ENCODE results near the gene SUSD4. TPM values are rescaled to one million over a fixed set of nuclear protein-coding genes. Genes with fewer than 3 reads are reported as not detected.

Gene SUSD4
- total and polyA plus RNA-seq, 2 experiments from 2014 or later = 5.6 to 8.3 TPM

- no peaks in the 10 kb centered on the region for H3K36me3 ChIP-seq (replicated peaks; ENCODE audit: insufficient read depth, low read depth)
- no peaks in the 10 kb centered on the region for H4K20me1 ChIP-seq (ENCODE audit: insufficient read depth, poor library complexity, severe bottlenecking)
- H3K9me2 ChIP-seq (replicated peaks; ENCODE audit: insufficient read depth) = no peaks in the 10 kb centered on the region
- no peak overlapping the region for H2AFZ ChIP-seq
- no peak overlapping the region for H3K27ac ChIP-seq
- H3K4me2 ChIP-seq = peak overlapping the region; percentile 11
- no peaks in the 10 kb centered on the region for H3K79me2 ChIP-seq
- no peak for DNase-seq (ENCODE audit: low spot score)
- no peak for TF ChIP-seq EZH2phosphoT487 (IDR thresholded peaks at IDR 0.05; ENCODE audit: low read depth, severe bottlenecking, unreplicated experiment)
- no peak for TF ChIP-seq CTCF (IDR thresholded peaks at IDR 0.05; ENCODE audit: poor library complexity)
- TF ChIP-seq EZH2 (IDR thresholded peaks at IDR 0.05; ENCODE audit: borderline replicate concordance) = no peak
- 70% methylated on average over 6 of the region's 6 CpGs for WGBS (ENCODE audit: low lambda C conversion rate, missing lambda C conversion rate)
- H3K4me3 ChIP-seq = no peak overlapping the region
- H3K27me3 ChIP-seq = no peaks in the 10 kb centered on the region
- H3K9me3 ChIP-seq (ENCODE audit: low read depth) = no peaks in the 10 kb centered on the region
- H3K4me1 ChIP-seq (ENCODE audit: insufficient read depth) = peaks cover 16% of the 10 kb centered on the region
Observed at GRCh38 chr1:223344491-223344890, 19.5 kb downstream of the SUSD4 start.

- no peaks in the 10 kb centered on the region for H3K9me3 ChIP-seq (ENCODE audit: low read depth)
- H2AFZ ChIP-seq = no peak overlapping the region
- no peak overlapping the region for H3K27ac ChIP-seq
- 53% methylated on average over 3 of the region's 3 CpGs for WGBS (ENCODE audit: low lambda C conversion rate, missing lambda C conversion rate)
- H3K4me1 ChIP-seq (ENCODE audit: insufficient read depth) = peaks cover 16% of the 10 kb centered on the region
- no peaks in the 10 kb centered on the region for H3K9me2 ChIP-seq (replicated peaks; ENCODE audit: insufficient read depth)
- H3K4me3 ChIP-seq = no peak overlapping the region
- DNase-seq (ENCODE audit: low spot score) = no peak
- no peaks in the 10 kb centered on the region for H4K20me1 ChIP-seq (ENCODE audit: insufficient read depth, poor library complexity, severe bottlenecking)
- TF ChIP-seq EZH2phosphoT487 (IDR thresholded peaks at IDR 0.05; ENCODE audit: low read depth, severe bottlenecking, unreplicated experiment) (no peak), EZH2 (IDR thresholded peaks at IDR 0.05; ENCODE audit: borderline replicate concordance) (no peak), CTCF (IDR thresholded peaks at IDR 0.05; ENCODE audit: poor library complexity) (no peak)
- no peaks in the 10 kb centered on the region for H3K27me3 ChIP-seq
- H3K79me2 ChIP-seq = no peaks in the 10 kb centered on the region
- H3K4me2 ChIP-seq = no peak overlapping the region
- no peaks in the 10 kb centered on the region for H3K36me3 ChIP-seq (replicated peaks; ENCODE audit: insufficient read depth, low read depth)
Observed at GRCh38 chr1:223343692-223344091, 20.3 kb downstream of the SUSD4 start.

- no peak overlapping the region for H3K4me2 ChIP-seq
- H3K27ac ChIP-seq = no peak overlapping the region
- TF ChIP-seq EZH2phosphoT487 (IDR thresholded peaks at IDR 0.05; ENCODE audit: low read depth, severe bottlenecking, unreplicated experiment) = no peak
- H3K36me3 ChIP-seq (replicated peaks; ENCODE audit: insufficient read depth, low read depth) = no peaks in the 10 kb centered on the region
- peaks cover 16% of the 10 kb centered on the region for H3K4me1 ChIP-seq (ENCODE audit: insufficient read depth)
- H3K9me3 ChIP-seq (ENCODE audit: low read depth) = no peaks in the 10 kb centered on the region
- H3K4me3 ChIP-seq = no peak overlapping the region
- no peaks in the 10 kb centered on the region for H3K79me2 ChIP-seq
- H2AFZ ChIP-seq = no peak overlapping the region
- WGBS (ENCODE audit: low lambda C conversion rate, missing lambda C conversion rate) = 61% methylated on average over 5 of the region's 7 CpGs
- DNase-seq (ENCODE audit: low spot score) = peak; percentile 26
- H3K27me3 ChIP-seq = no peaks in the 10 kb centered on the region
- no peaks in the 10 kb centered on the region for H4K20me1 ChIP-seq (ENCODE audit: insufficient read depth, poor library complexity, severe bottlenecking)
- H3K9me2 ChIP-seq (replicated peaks; ENCODE audit: insufficient read depth) = no peaks in the 10 kb centered on the region
Observed at GRCh38 chr1:223341121-223341520, 22.9 kb downstream of the SUSD4 start.

GRCh38 chr1:223340637-223341036 lies 23.3 kb downstream of the SUSD4 start:
- WGBS (ENCODE audit: low lambda C conversion rate, missing lambda C conversion rate) = 58% methylated on average over 3 of the region's 3 CpGs
- no peak overlapping the region for H3K4me2 ChIP-seq
- no peak for DNase-seq (ENCODE audit: low spot score)
- no peak overlapping the region for H3K27ac ChIP-seq
- TF ChIP-seq CTCF (IDR thresholded peaks at IDR 0.05; ENCODE audit: poor library complexity) = no peak
- TF ChIP-seq EZH2 (IDR thresholded peaks at IDR 0.05; ENCODE audit: borderline replicate concordance) = no peak
- TF ChIP-seq EZH2phosphoT487 (IDR thresholded peaks at IDR 0.05; ENCODE audit: low read depth, severe bottlenecking, unreplicated experiment) = no peak
- H3K79me2 ChIP-seq = no peaks in the 10 kb centered on the region
- no peak overlapping the region for H3K4me3 ChIP-seq
- no peaks in the 10 kb centered on the region for H3K27me3 ChIP-seq
- H3K9me3 ChIP-seq (ENCODE audit: low read depth) = no peaks in the 10 kb centered on the region
- no peak overlapping the region for H2AFZ ChIP-seq
- no peaks in the 10 kb centered on the region for H3K9me2 ChIP-seq (replicated peaks; ENCODE audit: insufficient read depth)
- H4K20me1 ChIP-seq (ENCODE audit: insufficient read depth, poor library complexity, severe bottlenecking) = no peaks in the 10 kb centered on the region
- H3K36me3 ChIP-seq (replicated peaks; ENCODE audit: insufficient read depth, low read depth) = no peaks in the 10 kb centered on the region
- peaks cover 16% of the 10 kb centered on the region for H3K4me1 ChIP-seq (ENCODE audit: insufficient read depth)

All from hepatocyte (in vitro differentiated cells).